ENCODE data around the gene PDE8A.

DNA sequence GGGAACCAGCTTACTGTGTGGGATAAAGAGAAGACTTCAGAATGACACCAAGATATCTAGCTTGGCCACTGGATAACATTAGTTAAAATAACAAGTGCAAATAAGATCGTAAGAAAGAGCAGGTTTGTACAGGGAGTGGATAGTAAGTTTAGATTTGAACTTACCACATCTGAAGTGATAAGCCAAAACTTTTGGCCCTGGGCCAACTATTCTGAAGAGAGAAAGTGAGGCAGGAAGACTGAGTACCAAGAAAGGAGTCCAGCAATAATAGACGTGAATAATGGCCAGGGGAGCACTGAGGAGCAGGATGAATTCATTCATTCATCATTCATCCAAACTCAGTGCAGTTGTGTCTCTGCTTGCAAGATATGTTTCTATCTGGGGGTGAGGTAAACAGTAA, 122.9 kb downstream of the PDE8A start:
- no peak for TF ChIP-seq CTCF (conservative IDR thresholded peaks at IDR 0.05)
- TF ChIP-seq ZFX (IDR thresholded peaks at IDR 0.05), result no peak

All from C4-2B (cell line).